MM.1S (cell line): ENCODE results near the gene PTP4A2.

Source experiments
- CTCF ChIP-seq: fragments of 300-600 bp; sonication (generic); IDR thresholded peaks from 2 replicates; pipeline ENCODE4 v1.5.1; 2016; ENCODE audit warnings: antibody characterized with exemption, low read length, mixed read lengths
- EZH2phosphoT487 ChIP-seq: fragments of 300-600 bp; sonication (generic); IDR thresholded peaks from 2 replicates; pipeline ENCODE4 v1.6.1; 2018; ENCODE audit warnings: antibody characterized with exemption, low read length

DNA sequence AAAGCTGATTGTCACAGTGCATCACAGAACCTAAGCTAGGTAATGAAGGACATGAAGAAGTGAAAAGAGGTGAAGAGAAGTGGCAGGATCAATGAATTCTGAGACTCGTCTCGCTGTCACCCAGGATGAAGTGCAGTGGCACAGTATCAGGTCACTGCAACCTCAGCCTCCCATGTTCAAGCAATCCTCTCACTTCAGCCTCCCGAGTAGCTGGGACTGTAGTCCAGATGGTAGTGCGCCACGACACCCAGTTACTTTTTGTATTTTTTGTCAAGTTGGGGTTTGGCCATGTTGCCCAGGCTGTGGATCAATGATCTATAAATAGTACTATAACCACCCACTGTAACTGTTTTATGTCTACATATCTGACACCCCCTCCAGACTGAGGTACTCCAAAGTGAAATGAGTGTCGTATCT is 33.1 kb downstream of the PTP4A2 start:
- TF ChIP-seq CTCF (no peak), EZH2phosphoT487 (no peak)
